Esophagus squamous epithelium (tissue), 5 donors: ENCODE results near the gene VAMP7. TPM values are rescaled to one million over a fixed set of nuclear protein-coding genes. Genes with fewer than 3 reads are reported as not detected.

Experiments
- DNase-seq: peaks from one replicate; lab custom pipeline; 2025; lab: John Stamatoyannopoulos, UW
- H3K27ac ChIP-seq, 4 donors: fragments of 200-600 bp; sonication (generic); one replicate each; pipeline ENCODE4 v1.5.1; 2016 to 2019; ENCODE audit warnings: mild to moderate bottlenecking in 1 of 4
- H3K27me3 ChIP-seq, 4 donors: fragments of 200-600 bp; sonication (generic); 1 replicate in 3 of 4; 2 replicates in 1 of 4; pipeline versions ENCODE4 v1.5.1 to v1.6.0; 2017 to 2021; ENCODE audit warnings: antibody characterized with exemption in 1 of 4
- H3K36me3 ChIP-seq, 3 donors: fragments of 200-600 bp; sonication (generic); one replicate each; pipeline ENCODE4 v1.5.1; 2016 to 2019
- H3K4me1 ChIP-seq, 3 donors: fragments of 200-600 bp; sonication (generic); one replicate each; pipeline ENCODE4 v1.5.1; 2017 to 2019
- H3K4me3 ChIP-seq, 4 donors: fragments of 200-600 bp; sonication (generic); 1 replicate in 3 of 4; 2 replicates in 1 of 4; pipeline ENCODE4 v1.5.1; 2016 to 2019; ENCODE audit warnings: mild to moderate bottlenecking in 2 of 4, moderate library complexity in 1 of 4
- H3K9me3 ChIP-seq, 3 donors: fragments of 200-600 bp; sonication (generic); one replicate each; pipeline ENCODE4 v1.5.1; 2016 to 2019
- POLR2A ChIP-seq, 4 donors: fragments of 450-650 bp; IDR thresholded peaks; one replicate each; pipeline ENCODE4 v1.6.1; 2017; ENCODE audit warnings: antibody characterized with exemption in 4 of 4, mild to moderate bottlenecking in 4 of 4, moderate library complexity in 3 of 4
- WGBS, 2 donors: methylation state at CpG; one replicate each; pipeline ENCODE4 v1.1.5; 2018; 5-methylcytosine and 5-hydroxymethylcytosine counted together
- intact Hi-C: fragments of 100-400 bp; cut with DNase I; formaldehyde crosslinking; loops from one replicate; pipeline ENCODE4 v1.15.0; 2022
- total RNA-seq, 4 donors: library from RNA; depleted of rRNA; stranded (reverse); fragments of >200 nt; gene quantifications; one replicate each; pipeline ENCODE4 v1.1.0, GENCODE V29; 2016
- TF ChIP-seq, protein P1 (sequence below), 6 experiments: fragments of 450-650 bp in 4 of 6; fragments of 200-600 bp in 2 of 6; sonication (generic) in 2 of 6; IDR thresholded peaks; one replicate each; pipeline ENCODE4 v1.5.1; 2016 to 2019; ENCODE audit warnings: antibody characterized with exemption in 6 of 6, mild to moderate bottlenecking in 4 of 6, moderate library complexity in 4 of 6
- donor health status: DM: yes; HTN: yes; CAD: no.

The VAMP7 gene
- total RNA-seq, 4 donors from 2014 or later, result 25.6 to 41.7 (median 28.2) TPM

DNA sequence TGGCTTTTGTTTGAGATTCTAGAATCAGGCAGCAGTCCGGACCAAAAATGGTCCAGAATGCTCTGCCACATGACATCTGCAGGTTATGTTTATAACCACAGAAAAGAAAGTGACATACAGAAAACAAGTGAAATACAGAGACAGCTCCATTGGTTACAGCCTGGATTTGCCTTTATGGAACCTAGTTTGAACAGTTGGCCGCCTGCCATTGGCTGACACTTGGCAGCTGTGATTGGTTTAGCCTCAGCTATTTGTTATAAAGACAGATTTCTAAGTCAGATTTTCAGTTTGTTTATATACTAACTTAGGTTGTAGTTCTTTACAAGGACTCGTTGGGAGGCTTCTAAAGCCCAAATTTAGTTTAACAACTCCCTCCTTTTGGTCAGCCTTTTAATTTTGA, 75.5 kb downstream of the VAMP7 start:
- Histone ChIP-seq H3K4me3 (no peak overlapping the region), H3K27me3 (no peaks in the 10 kb centered on the region), H3K9me3 (no peaks in the 10 kb centered on the region), H3K4me1 (no peaks in the 10 kb centered on the region), H3K36me3 (no peaks in the 10 kb centered on the region), H3K27ac (no peak overlapping the region)
- intact Hi-C loops, result no loop called here
- WGBS, 2 donors, result 30 to 48% methylated on average over 3 of the region's 3 CpGs
- DNase-seq, result no peak
- TF ChIP-seq, protein P1, sequence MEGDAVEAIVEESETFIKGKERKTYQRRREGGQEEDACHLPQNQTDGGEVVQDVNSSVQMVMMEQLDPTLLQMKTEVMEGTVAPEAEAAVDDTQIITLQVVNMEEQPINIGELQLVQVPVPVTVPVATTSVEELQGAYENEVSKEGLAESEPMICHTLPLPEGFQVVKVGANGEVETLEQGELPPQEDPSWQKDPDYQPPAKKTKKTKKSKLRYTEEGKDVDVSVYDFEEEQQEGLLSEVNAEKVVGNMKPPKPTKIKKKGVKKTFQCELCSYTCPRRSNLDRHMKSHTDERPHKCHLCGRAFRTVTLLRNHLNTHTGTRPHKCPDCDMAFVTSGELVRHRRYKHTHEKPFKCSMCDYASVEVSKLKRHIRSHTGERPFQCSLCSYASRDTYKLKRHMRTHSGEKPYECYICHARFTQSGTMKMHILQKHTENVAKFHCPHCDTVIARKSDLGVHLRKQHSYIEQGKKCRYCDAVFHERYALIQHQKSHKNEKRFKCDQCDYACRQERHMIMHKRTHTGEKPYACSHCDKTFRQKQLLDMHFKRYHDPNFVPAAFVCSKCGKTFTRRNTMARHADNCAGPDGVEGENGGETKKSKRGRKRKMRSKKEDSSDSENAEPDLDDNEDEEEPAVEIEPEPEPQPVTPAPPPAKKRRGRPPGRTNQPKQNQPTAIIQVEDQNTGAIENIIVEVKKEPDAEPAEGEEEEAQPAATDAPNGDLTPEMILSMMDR (IDR thresholded peaks at IDR 0.05), result no peak
- TF ChIP-seq POLR2A (IDR thresholded peaks at IDR 0.05), result no peak

DNA sequence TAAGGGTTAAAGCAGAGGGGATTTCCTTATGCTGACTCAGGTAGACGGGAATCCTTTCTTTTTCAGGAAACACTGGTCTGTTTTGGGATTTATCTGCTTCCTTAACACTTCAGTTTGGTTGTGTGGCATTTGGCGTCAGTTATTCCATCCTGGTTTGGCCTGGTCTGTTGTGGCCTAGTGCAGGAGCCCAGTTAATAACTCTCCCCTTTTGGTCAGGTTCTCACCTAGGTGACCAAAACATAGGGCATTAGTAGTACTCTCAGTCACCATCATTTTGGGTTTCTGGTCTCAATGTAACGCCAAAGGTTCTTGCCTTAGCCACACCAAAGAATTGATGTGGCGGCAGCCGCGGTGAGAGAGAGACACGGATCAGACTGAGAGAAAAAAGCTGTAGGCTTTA, 76.7 kb downstream of the VAMP7 start:
- Histone ChIP-seq H3K36me3 (no peaks in the 10 kb centered on the region), H3K4me3 (no peak overlapping the region), H3K4me1 (no peaks in the 10 kb centered on the region), H3K27ac (no peak overlapping the region), H3K27me3 (no peaks in the 10 kb centered on the region), H3K9me3 (no peaks in the 10 kb centered on the region)
- intact Hi-C loops, result no loop called here
- DNase-seq, result no peak
- 56 to 60% methylated on average over 3 to 5 of the region's 7 CpGs for WGBS, 2 donors
- TF ChIP-seq POLR2A (IDR thresholded peaks at IDR 0.05), result no peak
- TF ChIP-seq, protein P1 (IDR thresholded peaks at IDR 0.05), result no peak

DNA sequence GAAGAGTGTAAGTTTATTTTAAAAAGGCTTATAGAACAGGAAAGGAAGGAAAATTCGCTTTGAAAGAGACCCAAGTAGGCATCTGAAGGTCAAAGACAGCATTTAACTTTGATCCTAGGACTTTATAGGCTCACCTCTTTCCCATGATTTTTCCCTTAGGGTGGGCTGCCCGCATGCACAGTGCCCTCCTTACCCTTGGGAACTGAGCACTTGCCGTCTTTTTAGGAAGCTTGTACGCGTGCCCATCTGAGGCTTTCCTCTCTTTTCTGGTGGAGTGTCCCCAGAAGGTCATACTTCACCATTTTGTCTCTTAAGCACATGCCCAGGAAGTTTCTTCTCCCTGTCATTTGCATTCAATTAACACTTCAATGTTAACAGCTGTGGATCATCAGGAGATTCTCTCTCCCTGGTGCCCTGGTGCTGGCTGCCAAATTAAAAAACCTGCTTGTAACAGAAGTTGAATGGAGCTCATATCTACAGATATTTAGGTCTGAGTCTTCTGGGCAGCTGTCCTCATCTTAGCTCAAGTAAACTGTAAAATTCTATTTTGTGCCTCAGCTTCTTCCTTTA, 78.0 kb downstream of the VAMP7 start:
- TF ChIP-seq, protein P1 (IDR thresholded peaks at IDR 0.05), result no peak
- no peak for TF ChIP-seq POLR2A (IDR thresholded peaks at IDR 0.05)
- no peaks in the 10 kb centered on the region for H3K27me3 ChIP-seq
- H3K27ac ChIP-seq, result no peak overlapping the region
- H3K4me3 ChIP-seq, result no peak overlapping the region
- H3K9me3 ChIP-seq, result peaks cover 0 to 5% (median 0%) of the 10 kb centered on the region in 3 donors
- intact Hi-C loops, result no loop called here
- no peak for DNase-seq
- 66 to 71% methylated on average over 5 of the region's 5 CpGs for WGBS, 2 donors
- H3K4me1 ChIP-seq, result no peaks in the 10 kb centered on the region
- H3K36me3 ChIP-seq, result no peaks in the 10 kb centered on the region

DNA sequence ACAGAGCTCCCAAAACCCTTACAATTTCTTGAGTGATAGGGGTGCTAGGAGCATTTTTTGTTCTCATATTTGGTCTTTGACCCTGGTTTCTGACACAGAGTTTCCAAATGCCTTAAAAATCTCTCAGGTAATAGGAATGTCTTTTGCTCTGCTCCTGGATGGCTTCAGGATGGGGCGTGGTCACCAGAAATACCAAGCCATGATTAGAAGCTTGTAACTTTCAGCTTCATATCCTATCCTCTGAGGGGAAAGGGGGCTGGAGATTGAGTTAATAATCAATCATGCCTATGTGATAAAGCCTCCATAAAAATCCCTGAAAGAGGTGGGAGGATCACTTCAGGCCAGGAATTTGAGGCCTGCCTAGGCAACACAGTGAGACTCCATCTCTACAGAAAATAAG, 81.8 kb downstream of the VAMP7 start:
- TF ChIP-seq, protein P1 (IDR thresholded peaks at IDR 0.05), result no peak
- H3K27me3 ChIP-seq, result no peaks in the 10 kb centered on the region
- H3K9me3 ChIP-seq, result peaks cover 0 to 6% (median 0%) of the 10 kb centered on the region in 3 donors
- H3K36me3 ChIP-seq, result no peaks in the 10 kb centered on the region
- no peaks in the 10 kb centered on the region for H3K4me1 ChIP-seq
- WGBS, 2 donors, result 38 to 43% methylated on average over 1 of the region's 1 CpG
- H3K4me3 ChIP-seq, result no peak overlapping the region
- no peak overlapping the region for H3K27ac ChIP-seq
- no peak for DNase-seq
- intact Hi-C loops, result no loop called here

DNA sequence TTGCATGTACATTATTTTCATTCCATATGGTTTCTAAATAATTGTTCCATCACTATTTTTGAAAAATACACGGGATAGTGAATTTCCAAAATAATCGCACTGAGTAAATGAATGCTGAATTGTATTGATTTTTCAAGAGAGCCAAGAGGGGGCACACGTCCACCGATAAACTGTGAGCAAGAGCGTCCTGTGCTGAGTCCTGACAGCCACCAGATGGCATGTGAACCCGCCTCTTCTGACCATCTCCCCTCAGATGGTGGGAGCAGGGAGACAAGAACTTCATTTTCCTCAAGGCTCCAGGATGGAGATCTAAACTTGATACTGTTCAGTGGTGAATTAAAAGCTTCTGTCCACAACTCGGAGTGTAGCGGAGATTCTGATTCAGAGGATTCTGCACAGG, 85.7 kb downstream of the VAMP7 start:
- intact Hi-C loops, result no loop called here
- no peak for TF ChIP-seq POLR2A (IDR thresholded peaks at IDR 0.05)
- TF ChIP-seq, protein P1 (IDR thresholded peaks at IDR 0.05), result peak in 1 of 6 experiments; percentile 21
- no peak overlapping the region for H3K4me3 ChIP-seq
- H3K9me3 ChIP-seq, result peaks cover 0 to 21% (median 0%) of the 10 kb centered on the region in 3 donors
- no peak overlapping the region for H3K27ac ChIP-seq
- no peak for DNase-seq
- no peaks in the 10 kb centered on the region for H3K27me3 ChIP-seq
- no peaks in the 10 kb centered on the region for H3K4me1 ChIP-seq
- 42 to 54% methylated on average over 8 of the region's 8 CpGs for WGBS, 2 donors
- no peaks in the 10 kb centered on the region for H3K36me3 ChIP-seq
